Activated CD8-positive, alpha-beta memory T cell treated with anti-CD3 and anti-CD28 coated beads, Interleukin-2, amount 50 U/mL, for 24 hours (primary cell): ENCODE measurements around the gene CCDC167.

ENCODE experiments used
- DNase-seq: peaks from one replicate; pipeline ENCODE4 v3.0.0-alpha.2; 2020; ENCODE audit errors: extremely low read depth

CCDC167 gene

DNA sequence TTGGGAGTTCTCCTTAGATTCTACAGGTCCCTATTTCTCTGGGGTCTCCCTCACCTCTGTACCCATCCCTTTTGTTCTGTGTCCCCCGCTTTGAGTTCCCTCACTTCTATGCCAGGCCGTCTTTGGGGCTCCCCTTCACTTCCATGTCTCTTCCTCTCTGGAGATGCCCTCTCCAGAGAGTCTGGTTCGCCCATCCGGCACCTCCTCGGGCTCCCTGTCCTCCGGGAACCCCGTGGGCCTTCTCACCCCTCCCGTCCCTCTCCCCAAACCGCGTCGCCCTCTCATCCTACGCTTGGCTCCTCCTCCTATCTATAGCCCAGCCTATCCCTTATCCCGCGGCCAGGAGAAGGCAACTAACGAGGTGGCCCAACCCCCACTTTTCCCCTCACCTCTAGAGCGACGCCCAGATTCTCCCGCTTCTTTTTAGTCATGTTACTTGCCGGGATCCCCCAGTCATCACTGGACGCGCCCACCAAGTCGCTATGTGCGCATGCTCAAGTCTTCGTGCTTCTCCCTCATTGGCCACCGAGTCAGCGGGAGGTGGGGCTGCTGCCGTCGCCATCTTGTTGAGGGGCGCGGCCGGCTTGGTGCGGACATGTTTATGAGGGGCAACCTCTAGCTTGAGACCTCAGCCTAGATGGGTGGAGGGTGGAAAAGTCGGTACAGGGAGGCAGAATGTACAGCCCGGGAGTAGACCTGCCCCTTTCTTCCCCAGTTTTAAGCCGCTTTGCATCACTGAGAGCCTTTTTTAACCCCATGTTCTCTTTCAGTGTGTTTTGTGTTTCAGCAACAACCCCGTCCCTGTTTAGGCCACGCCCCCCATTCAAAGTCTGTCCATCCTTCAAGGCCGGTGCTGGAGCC is at the start of gene CCDC167:
CCDC167 (minus strand) TSS at position 461 of the 861 bp plus-strand sequence; CDS start at position 431, 30 bp downstream.
- peak; percentile 97 for DNase-seq

- no peak for DNase-seq
Measured at GRCh38 chr6:37549154-37549553, 49.5 kb upstream of the CCDC167 start.

GRCh38 chr6:37548067-37548674 is 48.5 kb upstream of the CCDC167 start:
- no peak for DNase-seq

DNA sequence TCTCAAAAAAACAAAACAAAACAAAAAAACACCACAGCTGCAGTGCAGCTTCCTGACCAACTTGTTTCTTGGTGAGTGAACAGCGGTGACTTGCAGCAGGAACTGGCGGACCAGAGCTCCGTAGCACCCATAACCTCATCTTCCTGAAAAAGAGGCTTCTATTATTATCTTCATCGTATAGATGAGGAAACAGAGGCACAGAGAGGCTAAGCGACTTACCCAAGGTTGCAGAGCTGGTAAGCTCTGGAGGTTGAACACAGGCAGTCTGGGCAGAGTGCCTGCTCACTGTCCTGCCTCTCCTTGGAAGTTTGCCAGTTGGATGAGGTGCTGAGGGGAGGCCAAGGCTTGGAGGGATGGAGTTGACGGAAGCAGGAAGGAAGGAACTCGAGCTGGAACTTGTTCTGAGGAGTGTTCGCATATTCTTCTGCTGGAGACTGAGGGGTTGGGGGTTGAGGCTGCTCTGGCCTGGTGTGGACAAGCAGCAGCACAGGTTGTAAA is 47.9 kb upstream of the CCDC167 start:
- DNase-seq: no peak

GRCh38 chr6:37546141-37546871 is 46.6 kb upstream of the CCDC167 start:
- DNase-seq: no peak

DNA sequence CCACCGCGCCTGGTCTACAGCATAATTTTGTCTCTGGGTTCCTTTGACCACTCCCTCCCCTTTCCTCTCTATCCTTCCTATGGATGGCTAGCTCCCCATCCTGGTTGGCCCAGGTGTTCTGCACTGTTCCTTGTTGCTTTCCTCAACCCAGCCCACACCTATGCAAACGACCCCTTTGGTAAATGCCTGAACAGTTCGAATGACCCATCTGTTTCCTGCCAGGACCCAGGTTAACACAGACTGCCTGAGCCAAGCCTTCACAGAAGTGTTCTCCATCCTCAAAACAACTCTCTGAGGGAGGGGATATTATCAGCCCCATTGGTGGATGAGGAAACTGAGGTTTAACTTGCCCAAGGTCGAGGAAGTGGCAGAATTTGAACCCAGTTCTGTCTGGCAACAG is 44.8 kb upstream of the CCDC167 start:
- DNase-seq: no peak

GRCh38 chr6:37543361-37543760 is 43.7 kb upstream of the CCDC167 start:
- no peak for DNase-seq

GRCh38 chr6:37541346-37541745 is 41.7 kb upstream of the CCDC167 start:
- DNase-seq: no peak

GRCh38 chr6:37540390-37540789 is 40.7 kb upstream of the CCDC167 start:
- no peak for DNase-seq

GRCh38 chr6:37540029-37540352 is 40.3 kb upstream of the CCDC167 start:
- DNase-seq: no peak

- no peak for DNase-seq
Measured at GRCh38 chr6:37539171-37540028, 39.7 kb upstream of the CCDC167 start.

DNA sequence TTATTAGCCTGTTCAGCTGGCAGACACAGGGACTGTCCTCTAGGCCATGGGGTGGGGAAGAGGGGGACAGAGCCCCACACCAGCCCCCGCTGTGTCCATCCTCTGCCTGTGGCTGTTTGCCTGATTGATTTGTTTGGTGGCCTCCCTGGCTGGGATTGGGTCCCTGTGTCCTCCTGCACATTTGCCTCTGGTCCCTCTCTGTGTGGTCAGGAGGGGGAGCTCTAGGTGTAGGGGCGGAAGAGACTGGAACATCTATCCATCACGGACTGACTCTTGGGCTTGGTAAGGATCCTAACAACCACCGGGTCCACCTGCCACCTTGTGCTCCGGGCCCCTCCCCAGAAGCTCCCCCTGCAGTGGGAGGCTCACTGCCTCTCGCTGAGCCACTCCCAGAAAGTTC is 38.4 kb upstream of the CCDC167 start:
- DNase-seq: no peak

GRCh38 chr6:37537548-37537947 is 37.9 kb upstream of the CCDC167 start:
- DNase-seq: no peak

- no peak for DNase-seq
Measured at GRCh38 chr6:37536491-37537190, 36.9 kb upstream of the CCDC167 start.

GRCh38 chr6:37535759-37536490 is 36.2 kb upstream of the CCDC167 start:
- no peak for DNase-seq

DNA sequence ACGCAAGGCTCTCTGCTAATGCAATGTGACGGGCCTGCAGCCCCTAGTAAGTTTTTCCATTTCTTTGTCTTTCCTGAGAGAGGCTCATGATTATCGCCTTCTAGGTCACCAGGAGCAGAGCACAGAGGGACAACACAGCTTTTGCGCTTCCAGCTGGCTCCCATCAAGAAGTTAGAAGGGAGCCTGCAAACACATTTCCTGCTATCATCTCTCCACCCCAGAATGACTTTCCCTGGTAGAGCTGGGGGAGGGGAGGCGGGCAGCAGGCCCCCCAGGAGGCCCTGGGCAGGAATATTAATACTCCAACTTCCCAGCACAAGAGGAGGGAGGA is 35.7 kb upstream of the CCDC167 start:
- DNase-seq: no peak

GRCh38 chr6:37534893-37535292 is 35.2 kb upstream of the CCDC167 start:
- no peak for DNase-seq

GRCh38 chr6:37532122-37532521 is 32.4 kb upstream of the CCDC167 start:
- no peak for DNase-seq

DNA sequence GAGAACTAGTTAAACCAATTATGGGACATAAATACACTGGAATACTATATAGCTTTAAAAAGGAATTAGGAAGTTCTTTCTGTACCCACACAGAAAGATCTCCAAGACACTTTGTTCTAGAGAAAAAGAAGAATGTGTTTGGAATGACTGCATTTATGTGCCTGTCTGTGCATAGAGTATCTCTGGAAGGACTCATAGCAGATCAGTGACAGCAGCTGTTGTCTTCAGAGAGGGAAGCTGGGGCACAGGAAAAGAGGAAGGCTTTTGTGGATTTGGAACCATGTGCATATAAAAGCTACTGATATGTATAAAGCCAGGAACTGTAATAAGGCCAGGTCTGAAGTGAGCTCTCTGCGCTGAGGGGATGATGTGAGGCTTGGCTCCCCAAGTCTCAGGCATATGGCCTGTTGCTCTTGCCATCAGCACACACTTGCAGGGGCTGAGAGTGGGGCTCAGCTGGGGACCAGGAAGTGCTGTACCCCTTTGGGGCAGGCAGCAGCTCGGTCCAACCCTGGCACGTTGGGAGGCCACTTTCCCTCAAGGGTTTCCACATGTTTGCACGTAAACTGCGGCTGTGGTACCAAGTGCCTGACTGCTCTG is 31.8 kb upstream of the CCDC167 start:
- DNase-seq: no peak

GRCh38 chr6:37531026-37531425 is 31.3 kb upstream of the CCDC167 start:
- no peak for DNase-seq
